ENCODE measurements around the gene CMSS1. TPM values are rescaled to one million over a fixed set of nuclear protein-coding genes. Genes with fewer than 3 reads are reported as not detected.

The CMSS1 gene
- total RNA-seq, 1 donor from 2014 or later, result 35.7 TPM

- Mint-ChIP-seq H3K27ac (peak overlapping the region; percentile 95), H3K27me3 (no peaks in the 10 kb centered on the region), H3K4me3 (ENCODE audit: low read depth) (no peak overlapping the region), H3K4me1 (ENCODE audit: low read depth) (peaks cover 48% of the 10 kb centered on the region), H3K9me3 (ENCODE audit: low read depth) (peaks cover 2% of the 10 kb centered on the region), H3K36me3 (ENCODE audit: insufficient read depth) (peaks cover 3% of the 10 kb centered on the region)
- no peak for DNase-seq (ENCODE audit: low spot score, unreplicated experiment)
- TF ChIP-seq, protein P1, sequence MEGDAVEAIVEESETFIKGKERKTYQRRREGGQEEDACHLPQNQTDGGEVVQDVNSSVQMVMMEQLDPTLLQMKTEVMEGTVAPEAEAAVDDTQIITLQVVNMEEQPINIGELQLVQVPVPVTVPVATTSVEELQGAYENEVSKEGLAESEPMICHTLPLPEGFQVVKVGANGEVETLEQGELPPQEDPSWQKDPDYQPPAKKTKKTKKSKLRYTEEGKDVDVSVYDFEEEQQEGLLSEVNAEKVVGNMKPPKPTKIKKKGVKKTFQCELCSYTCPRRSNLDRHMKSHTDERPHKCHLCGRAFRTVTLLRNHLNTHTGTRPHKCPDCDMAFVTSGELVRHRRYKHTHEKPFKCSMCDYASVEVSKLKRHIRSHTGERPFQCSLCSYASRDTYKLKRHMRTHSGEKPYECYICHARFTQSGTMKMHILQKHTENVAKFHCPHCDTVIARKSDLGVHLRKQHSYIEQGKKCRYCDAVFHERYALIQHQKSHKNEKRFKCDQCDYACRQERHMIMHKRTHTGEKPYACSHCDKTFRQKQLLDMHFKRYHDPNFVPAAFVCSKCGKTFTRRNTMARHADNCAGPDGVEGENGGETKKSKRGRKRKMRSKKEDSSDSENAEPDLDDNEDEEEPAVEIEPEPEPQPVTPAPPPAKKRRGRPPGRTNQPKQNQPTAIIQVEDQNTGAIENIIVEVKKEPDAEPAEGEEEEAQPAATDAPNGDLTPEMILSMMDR (IDR thresholded peaks at IDR 0.05; ENCODE audit: unreplicated experiment), result no peak
These were observed 185.1 kb downstream of the CMSS1 start for GRCh38 chr3:100002599-100003350.

DNA sequence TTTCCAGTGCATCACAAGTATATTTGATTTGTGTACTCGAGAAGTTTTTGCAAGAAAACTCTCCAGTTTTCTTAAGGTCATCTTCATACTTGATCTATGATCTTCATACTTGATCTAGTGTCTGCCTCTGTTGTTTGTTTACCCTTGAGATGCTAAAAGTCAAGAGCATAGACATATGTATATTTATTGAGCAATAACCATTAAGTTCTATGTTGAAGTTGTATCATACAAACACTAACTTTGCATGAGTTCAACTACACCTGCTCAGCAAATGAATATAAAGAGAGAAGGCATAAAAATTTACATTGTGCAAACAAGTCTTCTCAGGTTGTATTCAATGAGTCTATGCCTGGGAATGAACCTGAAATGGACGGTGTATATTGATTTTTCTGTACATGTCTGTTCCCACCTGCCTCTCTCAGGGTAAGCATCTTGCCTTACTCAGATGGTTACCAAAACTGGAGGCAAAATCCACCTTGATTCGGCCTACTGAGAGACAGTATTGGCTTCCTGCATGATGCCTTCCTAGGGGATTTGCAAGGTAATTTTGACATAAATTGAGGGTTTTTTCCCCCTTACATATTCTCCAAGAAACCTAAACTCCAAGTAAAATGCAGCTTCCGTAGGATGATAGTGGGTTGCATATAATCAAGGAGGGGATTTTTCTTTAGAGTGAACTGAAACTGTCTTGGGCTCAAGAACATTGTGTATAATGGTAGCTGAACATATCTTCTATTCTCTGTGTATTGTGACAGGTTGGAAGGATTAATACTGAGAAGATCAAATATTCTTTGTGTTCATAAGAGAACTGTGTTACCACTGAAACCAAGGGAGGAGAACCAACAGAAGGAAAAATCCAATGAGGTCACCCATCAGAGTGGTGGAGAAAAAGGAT is 186.2 kb downstream of the CMSS1 start:
- TF ChIP-seq, protein P1 (IDR thresholded peaks at IDR 0.05; ENCODE audit: unreplicated experiment), result no peak
- Mint-ChIP-seq H3K27ac (peak overlapping the region; percentile 95), H3K4me3 (ENCODE audit: low read depth) (no peak overlapping the region), H3K9me3 (ENCODE audit: low read depth) (no peaks in the 10 kb centered on the region), H3K27me3 (no peaks in the 10 kb centered on the region), H3K4me1 (ENCODE audit: low read depth) (peaks cover 48% of the 10 kb centered on the region), H3K36me3 (ENCODE audit: insufficient read depth) (peaks cover 2% of the 10 kb centered on the region)
- DNase-seq (ENCODE audit: low spot score, unreplicated experiment), result no peak

- no peaks in the 10 kb centered on the region for H3K27me3 Mint-ChIP-seq
- no peak for DNase-seq (ENCODE audit: low spot score, unreplicated experiment)
- no peak overlapping the region for H3K4me3 Mint-ChIP-seq (ENCODE audit: low read depth)
- H3K36me3 Mint-ChIP-seq (ENCODE audit: insufficient read depth), result peaks cover 2% of the 10 kb centered on the region
- TF ChIP-seq, protein P1 (IDR thresholded peaks at IDR 0.05; ENCODE audit: unreplicated experiment), result no peak
- no peak overlapping the region for H3K27ac Mint-ChIP-seq
- no peaks in the 10 kb centered on the region for H3K9me3 Mint-ChIP-seq (ENCODE audit: low read depth)
- peaks cover 48% of the 10 kb centered on the region for H3K4me1 Mint-ChIP-seq (ENCODE audit: low read depth)
These were observed 187.3 kb downstream of the CMSS1 start for GRCh38 chr3:100004931-100005330.

DNA sequence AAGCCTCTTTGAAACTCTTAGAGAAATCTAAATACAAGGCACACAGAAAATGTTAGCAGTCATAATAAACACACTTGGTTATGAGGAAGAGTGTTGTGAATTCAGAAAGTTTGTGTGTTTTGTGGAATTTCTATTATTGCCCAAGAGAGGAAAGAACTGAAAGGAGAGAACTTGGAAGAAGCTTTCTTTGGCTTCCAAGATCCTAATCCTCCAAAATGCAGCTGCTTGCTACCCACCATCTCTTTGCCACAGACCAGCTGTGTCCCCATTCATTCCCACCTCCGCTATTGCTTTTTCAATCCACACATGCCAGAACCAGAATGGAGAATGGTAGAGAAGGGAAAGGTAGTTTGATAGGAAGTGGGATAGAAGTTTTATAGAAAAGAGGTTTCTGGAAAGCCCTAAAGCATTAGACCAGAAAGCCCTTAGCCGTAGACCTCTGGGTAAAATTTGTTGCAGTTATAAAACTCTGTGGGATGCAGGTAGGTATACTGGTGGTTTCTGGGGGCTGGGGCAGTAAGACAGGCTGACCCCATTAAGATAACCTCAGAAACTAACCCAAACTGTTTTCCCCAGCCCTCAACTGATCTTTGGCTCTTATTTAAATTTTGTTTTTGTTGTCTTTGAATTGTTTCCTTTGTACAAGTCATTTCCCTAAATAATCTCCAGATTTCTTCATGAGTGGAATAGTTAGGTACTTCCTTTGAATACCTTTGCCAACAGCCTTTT is 188.2 kb downstream of the CMSS1 start:
- Mint-ChIP-seq H3K4me1 (ENCODE audit: low read depth) (peaks cover 48% of the 10 kb centered on the region), H3K36me3 (ENCODE audit: insufficient read depth) (no peaks in the 10 kb centered on the region), H3K27ac (no peak overlapping the region), H3K27me3 (no peaks in the 10 kb centered on the region), H3K4me3 (ENCODE audit: low read depth) (no peak overlapping the region), H3K9me3 (ENCODE audit: low read depth) (no peaks in the 10 kb centered on the region)
- TF ChIP-seq, protein P1 (IDR thresholded peaks at IDR 0.05; ENCODE audit: unreplicated experiment), result no peak
- no peak for DNase-seq (ENCODE audit: low spot score, unreplicated experiment)

Data from progenitor cell of endocrine pancreas (in vitro differentiated cells).